Epithelial cell of proximal tubule (primary cell): ENCODE results near the gene COL4A2. TPM values are rescaled to one million over a fixed set of nuclear protein-coding genes. Genes with fewer than 3 reads are reported as not detected.
"Not testable (repeated sequence)": the region's sequence is repeated elsewhere in the genome, so short reads cannot be mapped to it uniquely, and the experiment has no call there.

ENCODE experiments used
- DNase-seq: peaks from one replicate; pipeline ENCODE4 v3.0.0-alpha.2; 2011; ENCODE audit warnings: low read depth
- H3K4me3 ChIP-seq: 2 replicates; pipeline ENCODE4 v1.5.1; 2011; ENCODE audit warnings: low read depth, mild to moderate bottlenecking, low read length
- total RNA-seq: library from RNA; depleted of rRNA; stranded (reverse); fragments of >200 nt; gene quantifications from 2 replicates; pipeline ENCODE4 v1.2.3, GENCODE V29; 2015
- TF ChIP-seq, protein P1 (sequence below): conservative IDR thresholded peaks from 2 replicates; pipeline ENCODE4 v1.5.1; 2012; ENCODE audit warnings: low read depth, mild to moderate bottlenecking, low read length

Gene COL4A2
- total RNA-seq, 1 donor from 2014 or later = 728 TPM

DNA sequence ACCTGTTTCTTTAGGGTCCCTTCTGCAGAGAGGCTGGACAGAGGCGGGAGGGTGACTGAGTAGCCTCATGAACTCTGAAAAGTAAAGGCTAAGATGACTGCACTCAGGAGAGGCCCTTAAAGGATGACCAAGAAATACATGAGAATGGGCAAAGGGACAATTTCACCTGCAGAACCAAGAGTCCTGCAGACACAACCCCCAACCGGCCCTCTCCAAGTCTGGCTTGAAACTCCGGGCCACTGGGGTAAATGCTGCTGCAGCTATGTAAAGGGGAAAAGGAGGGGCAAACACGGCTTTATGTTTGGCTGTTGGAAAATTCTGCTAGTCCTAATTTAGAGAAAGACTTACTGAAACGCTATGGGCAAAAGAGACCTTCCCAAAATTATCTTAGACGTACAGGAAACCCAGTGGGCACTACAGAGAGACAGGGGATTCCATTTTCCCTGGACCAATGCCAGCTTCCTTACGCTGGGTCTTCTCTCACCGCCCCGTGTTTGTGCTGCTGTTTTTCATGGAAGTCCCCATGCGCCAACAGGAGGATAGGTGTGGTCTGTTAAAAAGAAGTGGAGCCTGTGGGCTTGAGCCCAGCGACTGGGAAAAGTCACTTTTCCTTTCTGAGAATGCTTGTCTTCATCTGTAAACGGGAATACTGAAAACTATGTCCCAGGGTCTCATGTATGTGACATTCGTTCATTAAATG lies 10.6 kb downstream of the COL4A2 start:
- TF ChIP-seq, protein P1, sequence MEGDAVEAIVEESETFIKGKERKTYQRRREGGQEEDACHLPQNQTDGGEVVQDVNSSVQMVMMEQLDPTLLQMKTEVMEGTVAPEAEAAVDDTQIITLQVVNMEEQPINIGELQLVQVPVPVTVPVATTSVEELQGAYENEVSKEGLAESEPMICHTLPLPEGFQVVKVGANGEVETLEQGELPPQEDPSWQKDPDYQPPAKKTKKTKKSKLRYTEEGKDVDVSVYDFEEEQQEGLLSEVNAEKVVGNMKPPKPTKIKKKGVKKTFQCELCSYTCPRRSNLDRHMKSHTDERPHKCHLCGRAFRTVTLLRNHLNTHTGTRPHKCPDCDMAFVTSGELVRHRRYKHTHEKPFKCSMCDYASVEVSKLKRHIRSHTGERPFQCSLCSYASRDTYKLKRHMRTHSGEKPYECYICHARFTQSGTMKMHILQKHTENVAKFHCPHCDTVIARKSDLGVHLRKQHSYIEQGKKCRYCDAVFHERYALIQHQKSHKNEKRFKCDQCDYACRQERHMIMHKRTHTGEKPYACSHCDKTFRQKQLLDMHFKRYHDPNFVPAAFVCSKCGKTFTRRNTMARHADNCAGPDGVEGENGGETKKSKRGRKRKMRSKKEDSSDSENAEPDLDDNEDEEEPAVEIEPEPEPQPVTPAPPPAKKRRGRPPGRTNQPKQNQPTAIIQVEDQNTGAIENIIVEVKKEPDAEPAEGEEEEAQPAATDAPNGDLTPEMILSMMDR = no peak
- DNase-seq = no peak
- H3K4me3 ChIP-seq = no peak overlapping the region

DNA sequence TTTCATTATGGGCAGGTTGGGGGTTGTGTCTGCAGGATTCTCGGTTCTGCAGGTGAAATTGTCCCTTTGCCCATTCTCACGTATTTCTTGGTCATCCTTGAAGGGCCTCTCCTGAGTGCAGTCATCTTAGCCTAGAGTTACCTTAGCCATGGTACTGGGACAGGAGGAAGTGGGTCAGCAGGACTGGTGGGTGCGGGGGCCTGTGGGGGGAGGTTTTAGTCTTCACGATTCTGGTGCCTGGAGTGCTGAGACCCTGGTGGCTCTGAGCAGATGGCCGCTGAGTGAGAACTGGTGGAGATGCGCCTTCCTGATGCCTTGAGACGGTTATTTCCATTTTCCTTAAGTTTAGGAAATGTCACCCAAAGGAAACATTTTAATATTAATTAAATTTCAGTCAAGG lies 11.8 kb downstream of the COL4A2 start:
- H3K4me3 ChIP-seq = no peak overlapping the region
- DNase-seq = no peak
- TF ChIP-seq, protein P1 = no peak

DNA sequence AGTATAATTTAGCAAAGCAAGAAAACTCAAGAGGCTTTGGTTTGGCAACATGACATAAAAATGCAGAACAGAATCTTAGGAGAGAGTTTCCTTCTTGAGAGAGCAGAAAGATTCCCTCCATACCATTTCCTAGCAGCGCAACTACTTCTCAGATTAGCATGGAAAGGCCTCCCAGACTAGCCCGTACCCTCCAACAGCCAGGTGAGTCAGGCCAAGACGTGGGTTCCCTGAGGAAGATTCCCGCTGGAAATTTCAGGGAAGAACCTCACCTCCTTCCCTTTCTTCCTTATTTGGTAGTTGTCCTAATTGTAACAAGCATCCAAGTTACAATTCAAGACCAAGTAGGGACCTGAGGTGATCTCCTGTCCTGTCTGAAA lies 12.3 kb downstream of the COL4A2 start:
- TF ChIP-seq, protein P1 = no peak
- no peak for DNase-seq
- no peak overlapping the region for H3K4me3 ChIP-seq

DNA sequence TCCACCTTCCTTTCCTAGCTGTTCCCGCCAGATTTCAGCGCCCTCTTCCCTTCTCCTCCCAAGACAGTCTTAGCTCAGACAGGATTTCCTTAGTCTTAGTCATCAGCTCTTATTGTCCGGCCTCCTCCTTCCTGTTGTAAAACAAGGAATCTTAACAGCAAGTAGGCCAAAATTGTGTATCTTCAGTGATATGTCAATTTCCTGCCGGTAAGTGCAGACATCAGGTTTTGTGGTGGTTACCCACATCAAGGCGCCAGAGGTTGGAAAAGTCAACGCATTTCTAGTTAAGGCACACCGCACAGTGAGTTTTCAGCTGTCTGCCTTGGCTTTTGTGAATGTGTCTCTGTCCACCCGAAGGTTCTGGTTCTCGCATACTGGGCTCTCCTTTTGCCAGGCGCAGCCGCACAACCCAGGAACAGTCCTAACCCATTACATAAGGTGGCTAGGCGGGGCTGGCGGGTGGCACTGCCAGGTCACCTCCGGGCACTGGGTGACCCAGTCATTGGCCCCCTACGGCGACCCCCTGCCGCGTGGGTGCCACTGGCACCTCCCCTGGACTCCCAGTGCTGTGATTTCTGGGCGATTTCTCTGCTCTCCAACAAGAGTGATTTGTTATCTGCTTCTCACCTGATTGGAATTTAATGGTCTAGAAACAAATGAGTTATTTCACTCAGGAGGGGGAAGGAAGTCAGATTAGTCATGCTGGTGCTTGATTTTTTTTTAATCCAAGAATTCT lies 12.9 kb downstream of the COL4A2 start:
- peak; percentile 86 for DNase-seq
- TF ChIP-seq, protein P1 = no peak
- H3K4me3 ChIP-seq = peak overlapping the region; percentile 37

DNA sequence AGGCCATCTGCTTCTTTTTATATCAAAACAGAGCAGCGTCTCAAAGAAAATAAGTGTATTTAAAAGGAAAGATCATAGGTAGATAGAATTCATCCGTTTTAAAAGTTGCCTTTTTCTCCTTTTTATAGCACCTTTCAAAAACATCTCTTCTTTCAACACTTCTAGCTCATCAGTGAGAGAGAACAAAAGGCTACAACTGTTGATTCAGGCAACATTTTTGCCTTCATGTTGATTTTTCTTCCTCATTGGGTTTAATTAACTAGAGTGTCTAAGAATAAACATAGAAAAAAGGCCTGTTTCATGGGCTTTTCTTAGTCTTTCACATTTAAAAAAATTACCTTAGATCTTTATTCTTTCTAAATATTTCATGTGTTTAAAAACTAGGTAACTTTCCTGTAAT lies 13.6 kb downstream of the COL4A2 start:
- peak overlapping the region; percentile 2 for H3K4me3 ChIP-seq
- no peak for DNase-seq
- TF ChIP-seq, protein P1 = no peak

DNA sequence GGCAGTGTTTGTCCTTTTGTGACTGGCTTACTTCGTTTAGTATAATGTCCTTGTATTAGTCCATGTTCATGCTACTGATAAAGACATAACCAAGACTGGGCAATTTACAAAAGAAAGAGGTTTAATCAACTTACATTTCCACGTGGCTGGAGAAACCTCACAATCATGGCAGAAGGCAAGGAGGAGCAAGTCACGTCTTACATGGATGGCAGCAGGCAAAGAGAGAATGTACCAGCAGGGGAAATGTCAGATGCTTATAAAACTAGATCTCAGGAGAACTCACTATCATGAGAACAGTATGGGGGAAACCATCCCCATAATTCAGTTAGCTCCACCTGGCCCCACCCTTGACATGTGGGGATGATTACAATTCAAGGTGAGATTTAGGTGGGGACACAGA lies 14.5 kb downstream of the COL4A2 start:
- DNase-seq, H3K4me3 ChIP-seq: not testable (repeated sequence)

DNA sequence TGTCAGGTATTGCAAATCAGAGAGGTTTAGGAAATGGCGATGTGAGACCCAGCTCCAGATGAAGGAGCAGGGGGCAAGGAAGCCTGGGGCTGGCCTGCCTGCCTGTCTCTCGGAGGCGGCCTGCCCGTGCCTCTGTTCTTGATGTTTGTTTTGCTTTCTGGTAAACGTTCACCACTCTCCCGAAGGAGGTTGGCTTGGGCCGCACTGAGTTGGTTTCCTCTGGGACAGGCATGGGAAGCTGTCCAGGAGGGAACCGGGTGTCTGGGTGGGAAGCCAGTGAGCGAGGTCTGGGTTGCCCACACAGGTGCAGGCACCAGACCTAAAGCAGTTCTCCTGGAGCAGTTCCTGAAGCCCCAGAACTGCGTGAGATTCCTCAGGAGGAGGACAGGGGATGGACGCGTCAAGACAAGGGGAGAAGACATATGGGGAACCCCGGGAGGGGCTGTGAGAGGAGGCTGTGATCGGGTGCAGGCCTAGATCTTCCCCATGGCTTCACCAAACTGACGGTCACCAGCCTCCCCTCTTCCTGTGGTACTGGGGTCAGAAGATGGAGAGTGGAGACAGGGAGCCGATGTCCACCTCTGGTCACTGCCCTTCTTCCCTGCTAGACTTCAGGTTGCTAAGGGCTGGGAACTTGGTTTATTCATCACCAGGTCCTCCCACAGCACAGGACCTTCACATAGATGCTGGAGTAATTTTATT lies 15.2 kb downstream of the COL4A2 start:
- TF ChIP-seq, protein P1 = no peak
- no peak for DNase-seq
- H3K4me3 ChIP-seq = no peak overlapping the region
